Stimulated activated naive CD8-positive, alpha-beta T cell treated with anti-CD3 and anti-CD28 coated beads, Interleukin-15, Interleukin-2, amounts not matched to agents 100 U/mL and 50 U/mL, for 24 hours (primary cell): ENCODE data around the gene CATSPERD.
"Not testable (repeated sequence)": the region's sequence is repeated elsewhere in the genome, so short reads cannot be mapped to it uniquely, and the experiment has no call there.

Source experiments
- ATAC-seq: fragments of 150-1000 bp; cut with Tn5 transposase; one replicate; pipeline ENCODE4 v1.10.0; 2021
- DNase-seq: peaks from one replicate; pipeline ENCODE4 v3.0.0; 2021

The CATSPERD gene

GRCh38 chr19:5697022-5697889 is 23.2 kb upstream of the CATSPERD start:
- no peak for ATAC-seq
- no peak for DNase-seq

DNA sequence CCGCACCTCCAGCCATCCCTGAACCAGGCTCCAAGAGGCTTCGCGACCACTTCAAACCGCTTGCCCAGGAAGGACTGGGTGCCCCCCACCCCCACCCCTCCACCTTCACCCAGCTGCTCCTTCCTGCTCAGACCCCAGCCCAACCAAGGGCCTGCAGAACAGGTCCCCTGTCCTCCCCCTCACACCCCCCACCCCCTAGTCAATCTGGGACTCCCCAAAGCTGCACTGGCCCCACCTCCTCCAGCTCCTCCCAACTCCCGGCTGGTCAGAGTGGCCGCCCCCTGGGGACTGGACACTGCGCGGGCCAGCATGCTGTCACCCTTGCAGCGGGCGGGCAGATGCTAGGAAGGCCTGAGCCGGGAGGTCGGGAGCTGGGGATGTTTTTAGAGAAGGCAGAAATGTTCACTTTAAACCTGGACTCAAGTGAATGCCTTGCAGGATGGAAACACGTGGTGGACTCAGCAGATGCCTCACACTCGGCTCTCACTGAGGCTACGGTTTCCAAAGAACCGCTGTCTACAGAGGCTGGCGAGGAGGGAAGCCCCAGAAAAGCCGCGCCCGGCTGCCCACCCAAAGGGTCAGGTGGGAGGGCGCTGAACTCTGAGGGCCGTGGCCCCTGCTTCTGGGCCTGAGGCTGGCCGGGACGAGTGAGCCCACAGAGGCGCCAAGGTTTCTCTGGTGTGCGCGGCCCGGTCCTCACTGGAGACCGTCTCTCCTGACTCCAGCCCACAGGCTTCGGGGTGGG is 22.4 kb upstream of the CATSPERD start:
- ATAC-seq: no peak
- DNase-seq: no peak

DNA sequence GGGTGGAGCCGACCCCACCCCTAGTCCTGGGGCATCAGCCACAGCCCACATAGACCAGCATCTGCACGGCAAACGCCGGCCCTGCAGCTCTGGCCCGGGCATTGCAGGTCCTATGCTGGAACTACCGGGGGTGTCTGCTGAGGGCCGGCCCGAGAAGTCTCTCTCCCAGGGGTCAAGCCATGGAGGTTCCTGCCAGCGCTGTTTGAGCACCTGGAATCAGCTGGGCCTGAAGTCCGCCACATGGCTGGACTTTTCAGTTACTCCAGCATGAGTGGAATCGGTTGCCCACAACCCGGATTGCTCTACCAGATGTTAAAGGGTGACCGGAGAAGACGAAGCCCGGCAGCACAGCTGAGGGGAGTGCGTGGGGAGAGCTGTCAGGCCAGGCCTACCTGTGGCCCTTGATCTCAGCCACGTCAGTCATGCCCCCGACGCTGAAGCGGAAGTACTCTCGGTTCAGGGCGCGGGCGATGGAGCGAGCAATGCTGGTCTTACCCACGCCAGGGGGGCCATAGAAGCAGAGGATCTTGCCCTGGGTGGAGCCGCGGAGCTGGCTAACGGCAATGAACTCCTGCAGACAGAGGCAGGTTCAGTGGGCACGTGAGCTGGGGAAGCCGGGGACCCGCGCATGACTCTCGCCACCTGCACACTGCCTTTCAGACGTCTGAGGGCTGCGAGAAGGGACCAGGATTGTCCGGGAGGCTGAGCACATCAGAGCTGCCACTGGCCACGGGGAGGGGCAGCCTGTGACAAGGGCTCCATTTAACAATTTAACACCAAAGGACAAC is 21.6 kb upstream of the CATSPERD start:
- DNase-seq: no peak
- ATAC-seq: no peak

- no peak for DNase-seq
- no peak for ATAC-seq
These were observed 19.9 kb upstream of the CATSPERD start for GRCh38 chr19:5700455-5701092.

DNA sequence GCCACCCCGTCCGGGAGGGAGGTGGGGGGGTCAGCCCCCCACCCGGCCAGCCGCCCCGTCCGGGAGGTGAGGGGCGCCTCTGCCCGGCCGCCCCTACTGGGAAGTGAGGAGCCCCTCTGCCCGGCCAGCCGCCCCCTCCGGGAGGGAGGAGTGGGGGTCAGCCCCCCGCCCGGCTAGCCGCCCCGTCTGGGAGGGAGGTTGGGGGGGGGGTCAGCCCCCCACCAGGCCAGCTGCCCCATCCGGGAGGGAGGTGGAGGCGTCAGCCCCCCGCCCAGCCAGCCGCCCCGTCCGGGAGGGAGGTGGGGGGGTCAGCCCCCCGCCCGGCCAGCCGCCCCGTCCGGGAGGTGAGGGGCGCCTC is 18.4 kb upstream of the CATSPERD start:
- ATAC-seq, DNase-seq: not testable (repeated sequence)

DNA sequence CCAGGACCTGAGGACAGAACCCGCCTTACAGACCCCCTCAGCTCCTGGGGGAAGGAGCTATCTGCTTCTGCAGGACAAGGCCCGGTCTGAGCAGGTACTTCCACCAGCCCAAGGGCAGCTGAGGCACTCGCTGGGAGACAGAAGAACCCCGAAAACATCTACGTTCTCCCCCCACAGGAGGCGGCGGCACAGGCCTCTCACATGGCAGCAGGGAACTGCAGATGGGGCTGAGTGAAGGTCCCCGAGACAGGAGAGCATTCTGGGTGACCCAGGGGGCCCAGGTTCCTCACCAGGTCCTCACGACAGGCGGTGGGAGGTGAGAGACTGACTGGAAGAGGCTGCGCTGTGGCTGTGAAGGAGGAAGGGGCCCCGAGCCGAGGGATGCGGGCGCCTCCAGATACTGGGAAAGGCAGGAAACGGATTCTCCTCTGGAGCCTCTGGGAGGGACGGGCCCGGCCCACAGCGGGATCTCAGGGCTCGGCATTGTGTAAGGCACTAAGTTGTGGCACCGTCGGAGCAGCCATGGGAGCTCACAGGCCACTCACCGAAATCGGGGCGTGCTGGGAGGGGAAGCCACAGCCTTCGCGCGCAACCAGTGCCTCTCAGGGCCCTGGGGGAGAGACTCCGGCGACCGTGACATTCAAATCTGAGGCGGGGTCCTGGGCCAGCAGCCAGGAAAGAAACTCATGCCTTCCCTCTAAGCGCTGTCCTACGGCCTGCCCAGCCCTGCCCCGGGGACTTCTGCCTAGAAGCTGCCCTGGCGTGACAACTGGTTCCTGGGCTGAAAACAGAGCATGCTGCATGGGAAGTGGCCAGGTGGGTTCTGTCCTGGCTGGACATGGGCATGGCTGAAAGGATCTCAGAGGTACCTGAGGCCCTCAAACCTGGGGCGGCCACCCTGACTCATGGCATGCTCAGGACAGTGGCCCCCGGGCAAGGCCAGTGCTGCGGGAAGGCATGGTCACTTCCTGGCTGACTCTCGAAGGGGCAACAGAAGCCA is 16.3 kb upstream of the CATSPERD start:
- no peak for DNase-seq

GRCh38 chr19:5705552-5705951 is 14.9 kb upstream of the CATSPERD start:
- no peak for DNase-seq
- ATAC-seq: no peak

More for the DNA sequence above, 16.3 kb upstream of the CATSPERD start:
- no peak for ATAC-seq

GRCh38 chr19:5706876-5707573 is 13.4 kb upstream of the CATSPERD start:
- DNase-seq (no peak), ATAC-seq (no peak)

GRCh38 chr19:5707576-5708575 is 12.6 kb upstream of the CATSPERD start:
- ATAC-seq (no peak), DNase-seq (no peak)

- DNase-seq: no peak
- no peak for ATAC-seq
These were observed 9.4 kb upstream of the CATSPERD start for GRCh38 chr19:5711025-5711424.

DNA sequence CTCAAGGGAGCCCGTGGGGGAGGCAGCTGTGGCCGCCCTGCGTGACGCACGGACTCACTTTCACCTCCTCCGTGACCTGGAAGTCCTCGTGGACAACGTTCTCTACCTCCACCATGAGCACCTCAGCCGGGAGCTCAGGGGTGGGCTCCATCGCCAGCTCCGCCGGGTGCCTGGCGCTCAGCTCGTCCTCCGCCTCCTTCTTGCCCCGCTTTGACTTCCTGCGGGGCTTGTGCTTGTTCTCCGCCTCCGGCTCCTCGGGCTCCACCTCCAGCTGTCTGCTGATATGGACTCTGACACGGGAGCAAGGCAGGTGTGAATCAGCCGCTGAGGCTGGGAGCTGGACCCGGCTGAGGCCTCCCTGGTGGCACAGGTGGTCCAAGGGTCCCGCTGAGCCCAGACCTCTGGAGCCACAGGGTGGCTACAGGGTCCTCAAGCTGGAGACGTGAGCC is 8.7 kb upstream of the CATSPERD start:
- no peak for DNase-seq

DNA sequence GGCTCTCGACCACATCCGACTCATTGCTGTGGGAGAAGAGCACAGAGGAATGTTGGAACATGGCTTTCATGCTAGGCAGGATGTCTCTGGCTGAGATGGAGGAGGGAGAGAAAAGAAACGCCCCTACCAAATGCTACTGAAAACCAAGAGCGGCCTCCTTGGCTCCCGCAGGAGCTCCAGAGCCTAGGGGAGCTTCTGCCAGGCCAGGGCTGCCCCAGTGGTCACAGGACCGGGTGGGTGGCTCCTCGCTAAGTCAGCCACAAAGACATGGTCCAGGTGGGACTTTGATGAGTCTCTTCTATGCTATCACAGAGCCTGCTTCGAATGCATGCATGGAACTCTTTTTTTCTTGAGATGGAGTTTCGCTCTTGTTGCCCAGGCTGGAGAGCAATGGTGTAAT is 7.2 kb upstream of the CATSPERD start:
- no peak for DNase-seq
- ATAC-seq: no peak

More for the DNA sequence above, 8.7 kb upstream of the CATSPERD start:
- no peak for ATAC-seq

DNA sequence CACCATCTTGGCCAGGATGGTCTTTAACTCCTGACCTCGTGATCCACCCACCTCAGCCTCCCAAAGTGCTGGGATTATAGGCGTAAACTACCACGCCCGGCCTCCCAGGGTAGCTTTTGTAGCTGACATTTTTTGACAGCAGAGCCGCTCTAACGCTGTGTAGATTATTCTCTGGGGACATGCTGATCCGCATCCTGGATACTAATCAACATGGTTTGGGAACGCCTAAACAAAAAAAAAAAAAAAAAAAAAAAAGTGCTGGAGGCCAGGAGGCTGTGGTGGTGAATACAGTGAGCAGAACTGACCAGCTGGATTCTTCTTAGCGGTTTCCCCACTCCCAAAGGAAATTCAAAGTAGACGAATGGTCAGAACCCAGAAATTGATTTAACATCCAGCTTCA is 5.6 kb upstream of the CATSPERD start:
- DNase-seq (no peak), ATAC-seq (no peak)

GRCh38 chr19:5717215-5717935 is 3.1 kb upstream of the CATSPERD start:
- DNase-seq (no peak), ATAC-seq (no peak)

DNA sequence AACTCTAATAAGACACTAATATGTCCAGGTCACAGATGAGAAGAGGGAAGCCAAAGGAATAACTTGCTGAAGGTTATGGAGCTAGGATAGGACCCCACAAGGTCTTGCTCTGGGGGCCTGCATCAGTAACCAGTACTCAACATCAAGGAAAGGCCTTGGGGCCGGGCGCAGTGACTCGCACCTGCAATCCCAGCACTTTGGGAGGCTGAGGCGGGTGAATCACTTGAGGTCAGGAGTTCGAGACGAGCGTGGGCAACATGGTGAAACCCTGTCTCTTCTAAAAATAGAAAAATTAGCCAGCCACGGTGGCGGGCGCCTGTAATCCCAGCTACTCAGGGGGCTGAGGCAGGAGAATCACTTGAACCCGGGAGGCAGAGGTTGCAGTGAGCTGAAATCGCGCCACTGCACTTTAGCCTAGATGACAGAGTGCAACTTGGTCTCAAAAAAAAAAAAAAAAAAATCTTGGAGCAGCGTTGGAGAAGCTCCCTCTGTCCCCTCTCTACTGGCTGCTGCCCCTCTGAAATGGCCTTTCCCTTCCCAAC is 2.3 kb upstream of the CATSPERD start:
- ATAC-seq (peak; percentile 6), DNase-seq (peak; percentile 69)

DNA sequence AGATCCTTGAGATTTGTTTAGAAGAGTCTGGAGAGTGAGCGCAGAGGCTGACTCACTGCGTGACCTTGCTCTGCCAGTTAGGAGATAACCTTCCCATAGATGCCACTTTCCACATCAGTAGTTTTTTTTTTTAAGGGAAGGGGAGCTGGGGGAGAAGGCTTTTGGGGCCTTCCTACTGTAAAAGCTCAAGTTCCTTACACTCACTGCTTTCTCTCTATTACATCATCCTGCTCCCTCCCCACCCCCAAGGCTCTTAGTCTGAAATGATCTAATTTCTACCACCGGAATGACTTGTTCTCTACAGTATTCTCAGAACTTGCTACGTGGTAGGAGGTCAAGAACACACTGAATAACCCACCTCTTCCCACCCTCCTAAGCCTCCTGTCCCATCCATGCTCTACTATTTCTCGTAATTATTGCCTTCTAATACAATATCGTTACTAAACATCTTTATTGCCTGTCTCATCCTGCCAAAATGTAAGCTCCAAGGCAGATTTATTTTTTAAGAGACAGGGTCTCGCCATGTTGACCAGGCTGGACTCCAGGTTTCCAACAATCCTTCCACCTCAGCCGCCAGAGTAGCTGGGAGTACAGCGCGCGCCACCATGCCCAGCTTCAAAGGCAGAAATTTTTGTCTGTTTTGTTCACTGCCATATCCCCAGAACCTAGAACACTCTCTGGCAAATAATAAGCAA is 1.7 kb upstream of the CATSPERD start:
- ATAC-seq (peak; percentile 31), DNase-seq (peak; percentile 60)

DNA sequence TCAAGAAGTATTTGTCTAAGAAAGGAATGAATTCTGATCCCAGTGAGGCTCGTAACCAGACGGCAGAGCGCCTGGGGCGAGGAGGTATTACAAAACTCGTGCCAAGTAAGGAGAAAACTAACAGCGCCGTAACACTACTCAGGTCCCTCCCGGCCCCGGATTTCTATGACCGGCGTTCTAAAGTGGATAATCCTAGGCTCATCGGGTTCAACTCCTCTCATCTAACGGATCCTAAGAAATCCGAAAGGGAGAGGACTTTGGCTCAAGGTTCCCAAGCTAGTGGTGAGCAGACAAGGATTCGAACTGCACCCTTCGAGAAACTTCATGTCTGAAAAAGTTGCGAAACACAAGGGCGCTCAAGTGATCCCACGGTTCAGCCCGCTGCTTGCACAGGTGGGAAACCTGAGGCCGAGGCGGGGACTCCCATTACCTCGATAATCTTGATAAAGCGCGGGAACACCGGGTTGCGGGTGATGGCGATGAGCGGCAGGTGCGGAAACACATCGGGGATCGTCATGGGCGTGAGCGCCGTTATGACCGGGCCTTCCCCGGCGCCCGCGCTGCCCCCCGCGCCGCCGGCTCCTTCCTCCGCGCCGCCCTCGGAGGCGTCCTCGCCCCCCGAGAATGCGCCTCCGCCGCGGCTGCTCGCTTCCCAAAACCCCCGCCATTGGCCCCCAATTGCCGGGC is 1.0 kb upstream of the CATSPERD start:
- no peak for ATAC-seq
- peak; percentile 45 for DNase-seq
